Calu3 (cell line): ENCODE measurements around the gene STMND1. TPM values are rescaled to one million over a fixed set of nuclear protein-coding genes. Genes with fewer than 3 reads are reported as not detected.

Experiments
- Bru-seq: library from RNA; stranded (reverse); fragments of 400-500 nt; gene quantifications from one replicate; lab custom pipeline; 2021; lab: Mats Ljungman, UMichigan
- BruChase-seq, 2 experiments: library from RNA; stranded (reverse); fragments of 400-500 nt; gene quantifications; one replicate each; lab custom pipeline; 2021; lab: Mats Ljungman, UMichigan
- BruUV-seq: library from RNA; stranded (reverse); fragments of 400-500 nt; replicated peaks from 2 replicates; lab custom pipeline; 2021; lab: Mats Ljungman, UMichigan
- CTCF ChIA-PET: fragments of 300-600 bp; sonication (Branson Sonifier 250); formaldehyde crosslinking; loops from one replicate; lab custom pipeline; 2022; ENCODE audit warnings: antibody characterized with exemption; lab: Charles Lee
- DNase-seq: peaks from one replicate; pipeline ENCODE4 v3.0.0; 2022
- H3K27ac Mint-ChIP-seq: one replicate; pipeline ENCODE4 v1.8.0; 2022; ENCODE audit warnings: mixed read lengths; ENCODE audit not compliant: unreplicated experiment
- H3K27me3 Mint-ChIP-seq: one replicate; pipeline ENCODE4 v1.8.0; 2022; ENCODE audit warnings: mixed read lengths; ENCODE audit not compliant: unreplicated experiment
- H3K36me3 Mint-ChIP-seq: one replicate; pipeline ENCODE4 v1.8.0; 2022; ENCODE audit warnings: mild to moderate bottlenecking, moderate library complexity, mixed read lengths; ENCODE audit not compliant: insufficient read depth, unreplicated experiment
- H3K4me1 Mint-ChIP-seq: one replicate; pipeline ENCODE4 v1.8.0; 2022; ENCODE audit warnings: mild to moderate bottlenecking, low read depth, mixed read lengths; ENCODE audit not compliant: unreplicated experiment
- H3K4me3 Mint-ChIP-seq: one replicate; pipeline ENCODE4 v1.8.0; 2022; ENCODE audit warnings: mild to moderate bottlenecking, low read depth, moderate library complexity, mixed read lengths; ENCODE audit not compliant: unreplicated experiment
- H3K9me3 Mint-ChIP-seq: one replicate; pipeline ENCODE4 v1.8.0; 2022; ENCODE audit warnings: low read depth, mixed read lengths; ENCODE audit not compliant: unreplicated experiment
- CTCF ChIP-seq: fragments of 200-600 bp; IDR thresholded peaks from one replicate; pipeline ENCODE4 v1.8.0; 2022; ENCODE audit warnings: antibody characterized with exemption; ENCODE audit not compliant: unreplicated experiment
- intact Hi-C: fragments of 100-400 bp; cut with micrococcal nuclease; formaldehyde crosslinking; loops from one replicate; pipeline ENCODE4 v1.10.0; 2022; ENCODE audit not compliant: unreplicated experiment
- long read RNA-seq: library from polyadenylated mRNA; stranded (forward); transcript quantifications from one replicate; pipeline ENCODE4 v2.0.0, GENCODE V29; 2022
- total RNA-seq: library from RNA; stranded (reverse); gene quantifications from 2 replicates; pipeline ENCODE4 v1.2.3, GENCODE V29; 2022

Gene STMND1
- total RNA-seq, result 0.68 and 0.73 TPM in 2 replicates
- percentile 26 among the genes with signal in this experiment for Bru-seq, nascent RNA
- percentile 12 among the genes with signal in this experiment for BruChase-seq, experiment 1, labeled RNA remaining after a 6-hour chase
- percentile 20 among the genes with signal in this experiment for BruChase-seq, experiment 2, labeled RNA remaining after a 2-hour chase
- long read RNA-seq, partial matches to known transcripts, result 0 of 2 reads
- long read RNA-seq, other reads (novel, unspliced or antisense), result 0 of 2 reads

GRCh38 chr6:17101422-17102257 lies at the start of gene STMND1:
STMND1 (plus strand) TSS chr6:17102050; CDS start chr6:17102258, 208 bp downstream.
- intact Hi-C loops, result no loop called here
- H3K36me3 Mint-ChIP-seq, result peaks cover 9% of the 10 kb centered on the region
- peak within 1 kb of the TSS; percentile 9 for H3K27ac Mint-ChIP-seq
- DNase-seq, result peak; percentile 47
- TF ChIP-seq CTCF, result no peak
- H3K9me3 Mint-ChIP-seq, result no peaks in the 10 kb centered on the region
- H3K4me1 Mint-ChIP-seq, result no peaks in the 10 kb centered on the region
- H3K4me3 Mint-ChIP-seq, result peak within 1 kb of the TSS; percentile 92
- BruUV-seq, result no TSS peak
- no peaks in the 10 kb centered on the region for H3K27me3 Mint-ChIP-seq
- CTCF ChIA-PET, result no interaction called here

- H3K4me1 Mint-ChIP-seq, result no peaks in the 10 kb centered on the region
- no TSS peak for BruUV-seq
- no peak for TF ChIP-seq CTCF
- DNase-seq, result no peak
- H3K9me3 Mint-ChIP-seq, result no peaks in the 10 kb centered on the region
- no peak overlapping the region for H3K27ac Mint-ChIP-seq
- H3K4me3 Mint-ChIP-seq, result no peak overlapping the region
- H3K36me3 Mint-ChIP-seq, result no peaks in the 10 kb centered on the region
- CTCF ChIA-PET, result no interaction called here
- H3K27me3 Mint-ChIP-seq, result no peaks in the 10 kb centered on the region
- intact Hi-C loops, result no loop called here
Measured at GRCh38 chr6:17054647-17055046, 47.2 kb upstream of the STMND1 start.

- H3K27me3 Mint-ChIP-seq, result no peaks in the 10 kb centered on the region
- intact Hi-C loops, result no loop called here
- no TSS peak for BruUV-seq
- CTCF ChIA-PET, result no interaction called here
- no peak for TF ChIP-seq CTCF
- H3K4me3 Mint-ChIP-seq, result no peak overlapping the region
- H3K36me3 Mint-ChIP-seq, result no peaks in the 10 kb centered on the region
- no peaks in the 10 kb centered on the region for H3K9me3 Mint-ChIP-seq
- DNase-seq, result no peak
- no peak overlapping the region for H3K27ac Mint-ChIP-seq
- H3K4me1 Mint-ChIP-seq, result no peaks in the 10 kb centered on the region
Measured at GRCh38 chr6:17057322-17057721, 44.5 kb upstream of the STMND1 start.

GRCh38 chr6:17058550-17058949 lies 43.3 kb upstream of the STMND1 start:
- no peaks in the 10 kb centered on the region for H3K4me1 Mint-ChIP-seq
- CTCF ChIA-PET, result no interaction called here
- no TSS peak for BruUV-seq
- H3K4me3 Mint-ChIP-seq, result no peak overlapping the region
- no peaks in the 10 kb centered on the region for H3K27me3 Mint-ChIP-seq
- TF ChIP-seq CTCF, result no peak
- H3K36me3 Mint-ChIP-seq, result no peaks in the 10 kb centered on the region
- intact Hi-C loops, result no loop called here
- DNase-seq, result no peak
- H3K9me3 Mint-ChIP-seq, result no peaks in the 10 kb centered on the region
- H3K27ac Mint-ChIP-seq, result no peak overlapping the region
